DMS 273 (cell line): ENCODE data around the gene ALDH7A1.
"Not testable (repeated sequence)": the region's sequence is repeated elsewhere in the genome, so short reads cannot be mapped to it uniquely, and the experiment has no call there.

Experiments
- DNase-seq: peaks from one replicate; lab custom pipeline; 2025; ENCODE audit not compliant: unreplicated experiment; lab: John Stamatoyannopoulos, UW

Gene ALDH7A1

DNA sequence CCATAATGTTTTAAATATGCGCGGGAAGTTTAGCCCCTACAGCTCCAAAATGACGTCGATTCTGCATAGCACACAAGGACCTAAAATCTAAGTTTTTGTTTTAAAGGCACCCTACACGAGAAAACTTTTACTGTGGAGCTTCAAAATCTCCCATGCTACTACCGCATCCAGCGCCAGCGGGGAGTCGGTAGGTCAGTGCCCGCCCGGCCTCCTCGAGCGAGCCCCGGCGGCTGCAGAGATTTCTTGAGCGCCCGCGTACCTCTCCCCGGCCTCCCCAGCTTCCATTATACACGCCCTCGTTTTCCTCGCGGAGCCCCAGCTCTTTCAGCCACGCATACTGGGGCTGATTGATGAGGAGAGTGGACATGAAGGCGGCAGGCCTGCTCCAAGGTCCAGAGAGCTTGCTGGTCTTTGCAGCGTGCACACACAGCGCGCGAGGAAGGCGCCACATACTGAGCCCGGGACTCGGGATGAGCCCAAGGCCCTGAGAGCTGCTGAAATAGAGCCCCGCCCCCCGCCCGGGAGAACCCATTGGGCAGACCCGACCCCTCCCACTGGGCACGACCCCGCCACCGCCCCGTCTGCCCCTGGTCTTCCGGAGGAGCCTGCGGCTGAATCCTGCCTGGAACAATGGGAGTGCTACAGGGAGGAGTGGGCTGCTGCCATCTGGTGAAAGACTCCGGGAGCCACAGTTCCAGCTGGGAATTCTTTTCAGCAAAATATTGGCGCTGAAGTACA lies at the start of gene ALDH7A1:
TSS of gene ALDH7A1 (minus strand) at position 472 of the 738 bp plus-strand sequence. CDS start at position 451, 21 bp downstream.
- peak; percentile 96 for DNase-seq

DNA sequence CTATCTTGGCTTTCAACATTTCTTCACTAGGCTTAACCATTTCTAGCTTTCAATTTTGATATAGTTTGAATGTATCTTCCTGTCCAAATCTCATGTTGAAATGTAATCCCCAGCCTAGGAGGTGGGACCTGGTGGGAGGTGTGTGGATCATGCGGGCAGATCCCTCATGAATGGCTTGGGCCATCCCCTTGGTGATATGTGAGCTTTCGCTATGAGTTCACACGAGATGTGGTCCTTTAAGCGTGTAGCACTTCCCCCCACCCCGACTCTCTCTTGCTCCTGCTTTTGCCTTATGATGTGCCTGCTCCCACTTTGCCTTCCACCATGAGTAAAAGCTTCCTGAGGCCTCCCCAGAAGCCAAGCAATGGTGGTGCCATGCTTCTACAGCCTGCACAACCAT lies 46.4 kb upstream of the ALDH7A1 start:
- DNase-seq: no peak

DNA sequence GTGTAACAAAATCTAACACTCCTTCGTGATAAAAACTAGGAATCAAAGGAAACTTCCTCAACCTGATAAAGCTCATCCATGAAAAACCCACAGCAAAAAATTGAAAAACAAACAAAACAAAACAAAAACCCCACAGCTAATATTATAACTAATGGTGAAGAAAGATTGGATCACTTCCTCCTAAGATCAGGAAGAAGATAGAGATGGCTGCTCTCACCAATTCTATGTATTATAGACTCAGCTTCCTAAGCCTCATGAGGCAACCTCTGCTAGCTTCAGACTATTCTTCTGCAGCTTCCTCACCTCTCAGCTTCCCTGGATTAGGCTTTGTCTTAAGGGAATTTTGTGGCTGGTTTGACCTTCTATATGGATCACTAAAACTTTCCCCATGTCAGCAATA lies 45.8 kb upstream of the ALDH7A1 start:
- no peak for DNase-seq

DNA sequence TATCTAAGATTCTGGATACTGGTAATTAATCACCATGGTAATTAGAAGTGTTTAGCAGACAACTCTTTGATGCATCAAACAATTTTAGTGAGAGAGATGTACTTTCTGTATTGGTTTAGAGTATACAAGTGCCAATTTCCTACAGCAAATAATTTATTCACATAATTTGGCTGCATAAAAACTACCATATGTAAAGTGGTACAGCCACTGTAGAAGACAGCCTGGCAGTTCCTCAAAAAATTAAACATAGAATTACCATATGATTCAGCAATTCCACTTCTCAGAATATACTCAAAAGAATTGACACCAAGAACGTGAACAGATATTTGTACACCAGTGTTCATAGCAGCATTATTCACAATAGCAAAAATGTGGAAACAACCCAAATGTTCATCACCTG lies 41.9 kb upstream of the ALDH7A1 start:
- no peak for DNase-seq

DNA sequence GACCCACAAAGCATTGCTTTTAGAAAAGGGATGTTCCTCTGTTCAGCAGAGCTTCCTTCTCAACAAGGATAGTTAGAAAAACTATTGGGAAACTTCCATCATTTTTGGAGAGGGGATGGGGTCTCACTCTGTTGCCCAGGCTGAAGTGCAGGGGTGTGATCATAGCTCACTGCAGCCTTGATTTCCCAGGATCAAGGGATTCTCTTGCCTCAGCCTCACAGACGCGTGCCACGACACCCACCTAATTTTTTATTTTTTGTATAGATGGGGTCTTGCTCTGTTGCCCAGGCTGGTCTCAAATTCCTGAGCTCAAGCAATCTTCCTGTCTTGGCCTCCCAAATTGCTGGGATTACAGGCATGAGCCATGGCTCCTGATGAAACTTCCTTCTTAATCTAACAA lies 40.6 kb upstream of the ALDH7A1 start:
- DNase-seq: no peak

DNA sequence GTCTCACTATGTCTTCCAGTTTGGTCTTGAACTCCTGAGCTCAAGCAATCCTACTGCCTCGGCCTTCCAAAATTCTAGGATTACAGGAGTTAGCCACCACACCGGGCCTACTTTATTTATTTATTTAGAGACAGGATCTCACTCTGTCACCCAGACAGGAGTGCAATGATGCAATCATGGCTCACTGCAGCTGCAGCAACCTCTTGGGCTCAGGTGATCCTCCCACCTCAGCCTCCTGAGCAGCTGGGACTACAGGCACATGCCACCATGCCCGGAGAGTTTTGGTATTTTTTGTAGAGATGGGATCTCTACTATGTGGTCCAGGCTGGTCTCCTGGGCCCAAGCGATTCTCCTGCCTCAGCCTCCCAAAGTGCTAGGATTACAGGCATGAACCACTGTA lies 38.5 kb upstream of the ALDH7A1 start:
- no peak for DNase-seq

DNA sequence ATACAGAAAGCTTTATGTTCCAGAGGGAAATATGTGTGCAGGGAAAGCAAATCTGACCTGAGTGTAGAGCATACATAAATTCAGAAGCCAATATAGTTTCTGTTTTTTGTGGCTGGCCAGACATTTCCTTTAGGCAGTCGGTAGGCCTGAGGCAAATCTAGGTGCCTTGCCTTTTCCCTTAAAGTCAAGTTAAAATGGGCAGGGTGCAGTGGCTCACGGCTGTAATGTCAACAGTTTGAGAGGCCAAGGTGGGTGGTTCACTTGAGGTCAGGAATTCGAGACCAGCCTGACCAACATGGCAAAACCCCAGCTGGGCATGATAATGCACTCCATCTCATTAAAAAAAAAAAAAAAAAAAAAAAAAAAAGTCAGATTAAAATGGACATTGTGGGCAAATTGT lies 36.9 kb upstream of the ALDH7A1 start:
- DNase-seq: no peak

DNA sequence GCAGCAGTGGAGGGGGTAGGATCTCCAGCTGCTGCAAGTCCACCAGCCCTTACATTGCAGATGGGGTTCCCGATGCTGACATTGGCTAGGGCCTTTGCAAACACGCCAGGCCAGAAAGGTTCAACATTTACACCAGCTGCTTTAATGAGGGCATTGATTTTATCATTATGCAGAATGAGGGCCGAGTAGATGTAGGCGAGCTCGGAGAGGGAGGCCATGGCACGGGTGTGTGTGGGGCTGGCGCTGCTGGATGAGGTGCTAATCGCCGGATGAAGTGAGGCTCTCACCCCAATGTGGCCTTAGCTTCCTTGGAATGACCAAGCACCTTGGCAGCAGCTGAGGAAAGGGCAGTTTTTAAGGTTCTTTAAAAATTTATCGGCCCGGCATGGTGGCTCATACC lies 33.1 kb upstream of the ALDH7A1 start:
- peak; percentile 8 for DNase-seq

DNA sequence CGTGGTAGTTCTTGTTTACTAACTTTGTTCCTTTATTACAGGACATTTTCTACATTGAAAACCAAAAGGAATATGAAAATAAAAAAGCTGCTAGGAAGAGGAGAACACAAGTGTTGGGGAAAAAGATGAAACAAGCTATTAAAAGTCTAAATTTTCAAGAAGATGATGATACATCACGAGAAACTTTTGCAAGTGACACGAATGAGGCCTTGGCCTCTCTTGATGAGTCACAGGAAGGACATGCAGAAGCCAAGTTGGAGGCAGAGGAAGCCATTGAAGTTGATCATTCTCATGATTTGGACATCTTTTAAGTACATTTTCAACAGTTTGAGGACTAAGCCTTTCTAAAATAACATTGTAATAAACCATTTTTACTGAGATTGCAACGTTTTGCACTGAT lies 29.5 kb upstream of the ALDH7A1 start:
- DNase-seq: no peak

DNA sequence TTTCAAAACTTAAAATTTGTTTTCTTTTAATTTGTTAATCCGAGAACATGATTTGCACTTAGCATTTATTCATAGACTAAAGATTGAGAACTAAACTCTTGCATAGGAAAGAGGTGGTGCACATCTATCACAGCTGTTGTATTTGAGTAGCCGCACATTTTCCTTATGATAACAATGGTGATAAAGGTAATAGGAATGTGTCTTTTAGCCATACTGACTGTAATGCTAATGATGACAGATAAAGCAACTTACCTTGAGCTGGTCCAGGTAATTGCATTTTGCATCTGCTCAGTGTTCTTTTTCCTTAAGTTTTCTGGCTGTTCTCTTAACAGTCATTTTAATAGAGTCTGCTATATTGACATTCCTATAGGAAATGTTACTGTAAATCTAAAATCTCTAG lies 24.8 kb upstream of the ALDH7A1 start:
- DNase-seq: no peak

DNA sequence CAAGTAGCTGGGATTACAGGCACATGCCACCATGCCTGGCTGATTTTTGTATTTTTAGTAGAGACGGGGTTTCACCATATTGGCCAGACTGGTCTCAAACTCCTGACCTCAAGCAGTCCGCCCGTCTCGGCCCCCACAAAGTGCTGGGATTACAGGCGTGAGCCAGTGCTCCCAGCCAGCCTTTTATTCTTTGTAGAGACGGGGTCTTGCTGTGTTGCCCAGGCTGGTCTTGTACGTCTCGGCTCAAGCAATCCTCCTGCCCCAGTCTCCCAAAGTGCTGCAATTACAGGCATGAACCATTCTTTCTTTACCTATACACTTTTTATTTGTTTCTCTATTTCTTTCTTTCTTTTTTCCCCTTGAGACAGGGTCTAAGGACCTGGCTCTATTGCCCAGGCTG lies 22.6 kb upstream of the ALDH7A1 start:
- DNase-seq: not testable (repeated sequence)

DNA sequence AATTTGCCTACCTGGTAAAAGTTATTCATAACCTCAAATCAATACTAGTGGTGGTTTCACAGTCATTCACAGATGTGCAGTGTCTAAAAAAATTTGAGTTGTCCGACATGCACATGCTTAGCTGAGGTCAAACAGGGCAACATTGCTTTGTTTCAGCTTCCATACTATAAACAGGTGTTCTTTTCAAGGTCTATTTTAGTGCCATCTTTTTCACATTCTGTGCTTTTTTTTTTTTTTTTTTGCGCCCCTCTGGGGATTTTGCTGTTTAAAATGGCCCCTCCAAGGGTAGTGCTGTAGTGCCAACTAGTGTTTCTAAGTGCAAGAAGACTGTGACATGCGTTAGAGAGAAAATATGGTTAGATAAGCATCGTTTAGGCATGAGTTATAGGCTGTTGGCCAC lies 20.3 kb upstream of the ALDH7A1 start:
- no peak for DNase-seq

DNA sequence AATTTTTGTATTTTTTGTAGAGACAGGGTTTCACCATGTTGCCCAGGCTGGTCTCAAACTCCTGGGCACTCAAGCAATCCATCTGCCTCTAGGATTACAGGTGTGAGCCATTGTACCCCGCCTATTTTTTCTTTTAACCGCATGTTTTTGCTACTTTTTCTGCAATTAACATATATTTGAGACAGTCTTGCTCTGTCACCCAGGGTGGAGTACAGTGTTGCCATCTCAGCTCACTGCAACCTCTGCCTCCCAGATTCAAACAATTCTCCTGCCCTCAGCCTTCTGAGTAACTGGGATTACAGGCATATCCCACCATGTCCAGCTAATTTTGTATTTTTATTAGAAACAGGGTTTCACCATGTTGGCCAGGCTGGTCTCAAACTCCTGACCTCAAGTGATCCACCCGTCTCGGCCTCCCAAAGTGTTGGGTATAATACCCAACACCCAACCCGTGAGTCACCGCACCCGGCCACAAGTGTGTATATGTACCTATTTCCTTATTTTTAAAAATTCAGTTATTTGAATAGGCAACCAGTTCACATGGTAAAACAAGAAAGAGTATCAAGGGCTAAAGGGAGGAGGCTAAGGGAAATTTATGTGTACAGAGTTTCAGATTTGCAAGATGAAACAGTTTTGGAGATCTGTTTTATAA lies 19.0 kb upstream of the ALDH7A1 start:
- DNase-seq: no peak

DNA sequence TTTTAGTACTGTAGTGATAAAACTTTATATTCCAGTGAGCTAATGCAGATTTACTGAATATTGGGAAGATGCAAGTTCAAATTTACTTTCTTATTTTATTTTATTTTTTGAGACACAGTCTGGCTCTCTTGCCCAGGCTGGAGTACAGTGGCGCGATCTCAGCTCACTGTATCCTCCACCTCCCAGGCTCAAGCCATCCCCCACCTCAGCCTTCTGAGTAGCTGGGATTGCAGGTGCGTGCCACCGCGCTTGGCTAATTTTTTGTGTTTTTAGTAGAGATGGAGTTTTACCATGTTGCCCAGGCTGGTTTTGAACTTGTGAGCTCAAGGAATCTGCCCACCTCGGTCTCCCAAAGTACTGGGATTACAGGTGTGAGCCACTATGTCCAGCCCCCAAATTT lies 15.6 kb upstream of the ALDH7A1 start:
- no peak for DNase-seq

DNA sequence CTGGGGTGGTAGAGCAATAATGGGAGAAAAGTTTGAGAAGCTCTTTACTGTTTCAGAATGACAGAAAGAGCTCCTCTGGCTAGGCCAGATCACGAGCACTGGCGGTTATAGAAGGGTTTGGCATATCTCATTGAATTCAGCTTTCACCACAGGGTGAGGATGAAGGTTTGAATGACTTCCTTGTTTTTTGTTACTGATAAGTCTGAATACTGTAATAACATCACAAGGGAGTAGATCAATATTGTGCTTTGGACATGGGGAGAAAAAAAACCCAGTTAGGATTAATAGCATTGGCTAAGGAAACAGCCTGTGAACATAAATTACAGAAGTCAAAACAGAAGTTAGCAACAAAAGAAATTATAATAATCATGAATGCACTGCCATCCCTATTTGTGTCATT lies 15.1 kb upstream of the ALDH7A1 start:
- no peak for DNase-seq

DNA sequence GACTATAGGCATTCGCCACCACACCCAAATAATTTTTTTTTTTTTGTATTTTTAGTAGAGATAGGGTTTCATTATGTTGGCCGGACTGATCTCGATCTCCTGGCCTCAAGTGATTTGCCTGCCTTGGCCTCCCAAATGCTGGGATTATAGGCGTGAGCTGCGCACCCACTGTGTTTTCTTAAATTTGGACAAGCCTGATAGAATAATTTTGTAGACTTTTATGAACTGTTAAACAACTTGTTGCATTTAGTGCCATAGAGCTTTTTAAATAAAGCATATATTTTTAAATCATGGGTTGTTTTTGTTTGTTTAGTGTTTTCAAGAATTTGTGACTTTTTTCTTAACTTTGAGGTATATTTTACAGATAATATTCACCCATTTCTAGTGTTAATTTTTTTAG lies 10.5 kb upstream of the ALDH7A1 start:
- DNase-seq: no peak

DNA sequence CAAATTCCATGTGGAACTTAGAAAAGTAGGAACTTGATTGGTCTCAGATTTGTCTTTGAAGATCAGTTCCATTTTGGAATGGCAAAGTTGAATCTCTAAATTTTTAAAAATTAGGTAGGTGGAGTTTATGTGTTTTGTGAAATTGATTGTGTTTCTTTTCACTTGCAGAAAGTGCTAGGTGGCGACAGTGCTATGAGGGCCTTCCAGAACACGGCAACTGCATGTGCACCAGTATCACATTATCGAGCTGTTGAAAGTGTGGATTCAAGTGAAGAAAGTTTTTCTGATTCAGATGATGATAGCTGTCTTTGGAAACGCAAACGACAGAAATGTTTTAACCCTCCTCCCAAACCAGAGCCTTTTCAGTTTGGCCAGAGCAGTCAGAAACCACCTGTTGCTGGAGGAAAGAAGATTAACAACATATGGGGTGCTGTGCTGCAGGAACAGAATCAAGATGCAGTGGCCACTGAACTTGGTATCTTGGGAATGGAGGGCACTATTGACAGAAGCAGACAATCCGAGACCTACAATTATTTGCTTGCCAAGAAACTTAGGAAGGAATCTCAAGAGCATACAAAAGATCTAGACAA lies 8.5 kb upstream of the ALDH7A1 start:
- DNase-seq: peak; percentile 36

DNA sequence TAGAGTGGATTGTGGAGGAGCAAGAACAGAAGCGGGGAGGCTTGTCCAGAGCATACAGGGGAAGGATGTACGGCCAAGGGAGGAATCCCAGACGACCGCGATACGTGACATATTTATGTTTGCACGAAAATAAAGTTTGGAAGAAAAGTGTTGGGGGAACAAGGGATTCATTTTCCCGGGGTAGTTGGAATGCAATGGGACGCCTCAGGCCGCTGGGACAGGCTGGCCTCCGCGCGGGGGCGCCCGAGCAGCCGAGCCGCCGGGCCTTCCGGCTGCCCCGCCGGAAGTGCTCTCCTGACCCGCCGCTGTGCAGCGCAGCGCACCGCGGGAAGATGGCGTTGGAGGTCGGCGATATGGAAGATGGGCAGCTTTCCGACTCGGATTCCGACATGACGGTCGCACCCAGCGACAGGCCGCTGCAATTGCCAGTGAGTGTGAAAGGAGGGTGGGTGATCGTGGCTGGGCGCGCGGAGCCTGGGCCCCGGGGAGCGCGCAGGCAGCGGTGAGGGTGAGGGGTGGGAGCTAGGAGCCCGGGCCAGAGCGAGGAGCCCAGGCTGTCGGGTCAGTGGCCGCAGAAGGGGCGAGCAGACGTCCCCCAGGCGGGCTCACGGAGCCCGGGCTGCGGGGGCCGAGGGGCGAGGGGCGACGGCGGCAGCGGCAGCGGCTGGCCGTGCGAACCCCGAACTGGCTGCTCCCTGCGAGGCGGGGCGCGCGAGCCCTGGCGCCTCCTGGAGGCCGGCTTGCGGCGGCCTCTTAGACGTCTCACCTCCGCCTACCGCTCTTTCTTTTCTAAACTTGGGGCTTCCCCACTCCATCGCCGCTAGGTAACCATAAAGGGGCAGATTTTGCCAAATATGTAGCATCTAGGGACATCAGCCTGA lies 5.9 kb upstream of the ALDH7A1 start, which contains the start of gene PHAX:
TSS of gene PHAX (plus strand) at position 317 of the 881 bp plus-strand sequence. CDS start at position 333, 16 bp downstream.
- DNase-seq: peak; percentile 94

DNA sequence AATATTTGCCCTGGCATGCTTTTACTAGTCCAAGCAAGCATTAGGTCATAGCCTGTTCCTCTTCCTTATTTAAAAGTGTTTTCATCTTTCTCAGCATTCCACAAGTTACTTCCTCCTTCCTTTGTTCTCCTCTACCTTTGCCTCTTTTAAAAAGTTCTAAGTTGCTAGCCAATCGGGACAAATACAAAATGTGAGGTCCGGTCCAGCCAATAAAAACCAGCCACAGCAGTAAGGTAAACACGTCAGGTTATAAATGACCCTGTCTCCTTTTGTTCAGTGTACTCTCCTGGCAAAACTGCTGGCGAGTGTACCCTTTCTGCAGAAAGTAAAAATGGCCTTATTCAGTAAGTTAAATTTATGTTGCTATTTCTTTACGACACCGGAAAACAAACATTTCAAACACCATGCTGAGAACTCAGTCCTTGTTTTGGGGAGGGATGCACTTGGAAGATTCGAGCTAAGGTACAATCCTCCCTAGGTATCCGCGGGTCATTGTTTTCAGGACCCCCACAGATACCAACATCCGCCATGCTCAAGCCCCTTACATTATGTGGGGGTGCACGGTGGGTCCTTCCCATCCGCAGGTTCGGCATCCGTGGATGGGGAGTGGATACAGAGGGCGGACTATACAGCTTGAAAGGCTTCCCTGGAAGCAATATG lies 5.1 kb upstream of the ALDH7A1 start:
- DNase-seq: not testable (repeated sequence)

DNA sequence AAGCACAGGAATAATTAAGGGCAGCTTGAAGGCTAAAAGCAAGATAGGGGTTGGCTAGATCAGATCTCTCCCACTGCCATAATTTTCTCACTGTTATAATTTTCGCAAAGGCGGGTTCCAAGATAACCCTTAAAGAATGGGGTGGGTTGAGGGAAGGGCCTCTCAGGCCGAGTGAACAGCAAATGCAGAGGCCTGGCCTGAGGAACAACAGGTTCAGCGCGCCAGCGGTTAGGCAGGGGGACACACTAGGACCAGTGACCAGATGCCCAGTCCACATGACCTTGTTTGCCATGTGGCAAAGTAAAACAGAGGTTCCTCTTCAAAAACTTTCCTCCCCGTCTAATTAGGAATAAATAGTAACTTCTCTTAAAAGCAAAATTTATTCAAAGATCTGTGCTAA lies 4.5 kb upstream of the ALDH7A1 start:
- no peak for DNase-seq

DNA sequence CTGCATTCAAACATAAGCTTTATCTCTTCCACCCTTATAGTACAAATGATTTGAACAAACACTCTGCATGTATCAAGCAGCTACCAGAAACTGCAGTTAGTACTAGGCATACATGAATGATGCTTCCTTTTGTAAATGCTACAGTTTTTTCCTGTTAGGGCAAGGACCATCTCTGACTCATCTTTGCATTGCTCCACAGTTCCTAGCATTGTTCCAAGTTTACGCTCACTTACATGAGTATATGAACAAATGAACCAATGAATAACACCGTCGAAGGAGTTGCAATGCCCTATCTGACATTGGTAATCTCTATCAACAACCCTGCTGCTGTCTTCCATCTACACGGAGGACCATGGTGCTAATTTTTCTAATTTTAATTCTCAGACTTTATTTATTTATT lies 2.1 kb upstream of the ALDH7A1 start:
- DNase-seq: no peak
